GM21723 (cell line): ENCODE measurements around the gene NRSN1.

Experiments
- ATAC-seq: cut with Tn5 transposase; IDR thresholded peaks from one replicate; pipeline ENCODE4 v1.9.1; 2021; ENCODE audit warnings: mild to moderate bottlenecking, moderate library complexity; ENCODE audit not compliant: unreplicated experiment

NRSN1 gene

GRCh38 chr6:24125980-24126379 is at the start of gene NRSN1:
Gene NRSN1 (plus strand): TSS chr6:24126215. CDS start chr6:24134328, 8,113 bp downstream.
- no peak for ATAC-seq

DNA sequence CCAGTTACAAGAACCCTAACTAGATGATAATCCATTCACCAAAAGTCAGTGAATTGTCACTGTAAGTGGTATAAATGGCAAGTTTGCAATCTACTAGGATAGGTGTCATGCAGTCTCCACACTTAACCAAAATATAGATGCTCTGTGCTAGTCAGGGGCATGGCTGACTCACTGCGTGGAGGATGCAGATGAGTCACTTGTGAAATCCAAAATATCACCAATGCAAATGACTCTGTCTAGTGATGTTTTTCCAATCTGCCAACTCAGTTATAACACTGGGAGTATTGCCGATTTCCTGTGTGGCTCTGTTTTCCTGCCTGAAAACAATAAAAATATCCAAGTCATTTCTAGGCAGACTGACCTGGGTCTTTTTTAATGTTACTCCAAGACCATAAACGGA is 47.8 kb upstream of the NRSN1 start:
- ATAC-seq: no peak

GRCh38 chr6:24079076-24079475 is 46.9 kb upstream of the NRSN1 start:
- ATAC-seq: no peak

GRCh38 chr6:24080711-24081110 is 45.3 kb upstream of the NRSN1 start:
- ATAC-seq: no peak

DNA sequence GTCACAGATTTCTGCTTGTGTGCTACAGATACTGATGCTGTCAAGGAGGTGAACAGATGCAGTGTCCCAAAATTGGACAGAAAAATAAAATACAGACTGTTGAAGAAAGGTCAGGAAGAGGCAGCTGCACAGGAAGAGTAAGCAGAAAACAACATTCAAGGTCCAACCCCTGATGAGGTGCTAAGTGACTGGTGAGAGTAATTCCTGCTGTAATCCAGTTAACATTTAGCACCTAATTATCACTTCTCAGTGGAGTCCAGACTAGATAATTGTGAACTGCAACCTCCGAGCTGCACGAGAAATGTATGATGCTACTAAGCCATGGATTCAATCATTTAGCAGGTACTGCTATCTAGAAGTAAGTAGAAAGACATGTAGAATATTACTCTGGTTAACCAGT is 36.3 kb upstream of the NRSN1 start:
- no peak for ATAC-seq

DNA sequence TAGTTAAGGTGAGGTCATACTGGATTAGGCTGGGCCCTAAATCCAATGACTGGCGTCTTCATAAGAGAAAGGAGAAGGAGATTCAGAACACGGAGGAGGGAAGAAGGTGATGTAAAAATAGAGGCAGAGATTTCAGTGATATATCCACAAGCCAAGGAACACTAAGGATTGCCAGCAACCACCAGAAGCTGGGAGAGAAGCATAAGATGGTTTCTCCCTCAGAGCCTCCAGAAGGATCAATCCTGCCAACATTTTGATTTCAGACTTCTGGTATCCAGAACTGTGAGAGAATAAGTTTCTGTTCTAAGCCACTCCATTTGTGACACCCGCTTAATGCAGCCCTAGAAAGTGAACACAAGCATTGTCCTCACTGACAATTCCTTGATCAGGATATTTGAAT is 33.6 kb upstream of the NRSN1 start:
- ATAC-seq: no peak

DNA sequence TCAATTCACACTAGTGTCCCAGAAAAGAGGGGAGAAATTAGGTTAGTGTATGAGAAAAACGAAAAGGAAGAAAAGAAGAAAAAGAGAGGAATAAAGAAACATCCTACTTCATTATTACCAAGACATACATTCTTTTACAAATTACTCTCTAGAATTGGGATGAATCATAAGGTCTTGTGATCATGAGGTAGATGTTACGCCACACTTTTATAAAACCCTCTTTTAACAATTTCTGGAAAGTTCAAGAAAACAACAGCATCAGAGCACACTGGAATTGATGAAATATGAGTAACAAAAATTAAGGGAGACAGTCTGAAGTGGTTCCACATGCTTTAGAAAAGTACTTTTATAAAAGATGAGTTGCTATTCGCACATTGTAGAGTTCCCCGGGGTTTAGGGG is 32.6 kb upstream of the NRSN1 start:
- no peak for ATAC-seq

GRCh38 chr6:24099181-24099580 is 26.8 kb upstream of the NRSN1 start:
- no peak for ATAC-seq

DNA sequence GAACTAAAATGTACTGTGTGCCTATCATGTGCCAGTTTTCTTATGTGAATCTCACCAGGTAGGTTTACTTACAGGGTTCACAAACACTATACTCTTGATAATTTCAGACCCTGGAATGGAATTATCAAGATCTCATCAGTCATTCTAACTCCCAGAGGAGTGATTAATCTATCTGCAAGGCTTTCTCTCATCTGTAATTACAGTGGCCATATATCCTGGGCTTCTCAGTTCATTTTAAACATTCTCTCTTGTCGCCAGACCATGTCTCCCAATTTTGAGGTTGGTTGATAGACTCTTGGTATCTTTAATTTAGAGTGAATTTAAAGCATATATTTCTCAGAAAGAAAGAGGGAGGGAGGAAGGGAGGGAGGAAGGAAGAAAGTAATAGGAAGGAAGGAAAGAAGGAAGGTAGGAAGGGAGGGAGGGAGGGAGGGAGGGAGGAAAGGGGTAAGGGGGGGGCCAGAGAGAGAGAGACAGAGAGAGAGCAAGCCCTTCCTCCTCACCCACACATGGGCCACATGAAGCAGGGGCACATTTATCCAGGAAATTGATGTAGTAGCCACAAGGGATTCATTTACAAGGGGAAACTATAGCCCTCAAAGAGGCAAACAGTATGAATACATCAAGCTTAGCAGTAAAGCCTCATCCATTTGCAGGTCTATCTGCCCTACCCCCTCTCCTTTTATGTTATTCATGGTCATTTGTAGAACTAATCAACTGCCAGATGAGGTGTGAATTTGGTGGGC is 25.8 kb upstream of the NRSN1 start:
- no peak for ATAC-seq

- ATAC-seq: no peak
Observed at GRCh38 chr6:24100770-24101155, 25.3 kb upstream of the NRSN1 start.

DNA sequence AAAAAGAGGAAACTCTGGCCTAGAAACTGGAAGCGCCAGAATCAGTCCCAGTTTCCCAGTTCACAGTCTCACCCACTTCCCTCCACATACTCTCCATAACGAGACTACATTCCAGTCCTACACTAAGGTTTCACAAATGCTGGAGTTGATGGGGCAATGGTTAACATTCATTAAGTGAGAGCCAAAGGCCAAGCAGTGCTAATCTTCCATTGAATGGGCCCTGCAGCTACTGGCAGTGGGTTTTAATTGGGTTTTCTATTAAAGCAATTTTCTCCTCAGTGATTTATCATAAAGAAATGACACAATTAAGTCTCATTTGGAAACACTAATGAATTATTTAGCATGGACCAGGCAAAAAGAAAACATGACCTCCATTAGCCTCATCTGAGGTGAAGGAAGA is 20.8 kb upstream of the NRSN1 start:
- ATAC-seq: no peak

- ATAC-seq: no peak
Observed at GRCh38 chr6:24106291-24106690, 19.7 kb upstream of the NRSN1 start.

DNA sequence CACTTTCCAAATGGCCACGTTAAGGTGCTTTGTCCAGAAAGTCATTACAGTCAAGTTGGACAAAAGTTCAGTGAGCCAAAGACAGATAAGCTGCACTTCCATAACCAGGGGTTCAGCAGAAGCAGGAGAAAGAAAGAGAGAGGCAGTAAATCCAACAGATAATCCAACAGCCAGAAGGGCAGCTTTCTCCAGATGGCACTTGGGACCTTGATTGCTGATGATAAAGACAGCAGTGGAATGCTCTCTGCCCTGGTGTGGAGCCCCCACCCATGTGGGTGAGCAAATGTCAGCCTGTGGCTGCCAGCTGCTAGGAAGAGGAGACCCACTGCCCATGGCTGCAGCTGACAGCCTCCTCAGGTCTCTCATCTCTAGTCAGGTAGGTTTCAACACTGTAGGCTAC is 18.7 kb upstream of the NRSN1 start:
- ATAC-seq: no peak

DNA sequence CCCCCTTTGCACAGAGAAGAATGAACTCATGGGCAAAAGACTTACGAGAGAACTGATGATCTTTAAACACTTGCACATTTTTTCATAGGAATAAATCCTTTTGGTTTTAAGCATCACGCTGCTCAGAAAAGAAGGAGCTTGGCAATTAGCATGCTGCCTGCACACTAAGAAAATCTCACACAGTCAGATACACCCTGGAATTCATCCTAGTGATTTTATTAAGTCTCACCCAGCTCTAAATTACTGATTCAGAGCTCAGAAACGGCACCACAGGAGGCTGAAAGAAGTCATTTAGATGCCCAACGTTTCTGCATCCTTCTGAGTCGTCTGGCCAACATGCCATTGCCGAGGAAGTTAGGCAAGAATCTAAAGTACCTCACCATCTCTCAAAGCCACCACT is 18.0 kb upstream of the NRSN1 start:
- no peak for ATAC-seq

DNA sequence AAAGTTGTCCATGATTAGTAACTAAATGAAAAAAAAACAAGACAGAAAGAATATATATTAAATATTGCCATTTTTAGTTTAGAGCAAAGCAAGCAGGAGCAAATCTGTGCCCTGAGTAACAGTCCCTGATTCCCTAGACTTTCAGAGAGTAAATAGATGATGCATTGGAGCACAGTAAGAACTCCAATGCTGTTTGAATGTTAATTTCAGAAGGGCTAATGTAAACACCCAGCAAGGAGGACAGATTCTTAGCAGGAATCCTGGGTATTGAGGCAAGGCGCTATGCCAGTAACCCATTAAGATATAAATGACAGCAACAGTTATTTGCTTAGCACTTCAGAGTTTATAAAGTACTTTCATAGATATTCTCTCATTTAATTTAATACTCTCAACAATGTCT is 15.6 kb upstream of the NRSN1 start:
- ATAC-seq: no peak

- ATAC-seq: no peak
Observed at GRCh38 chr6:24113891-24114290, 12.1 kb upstream of the NRSN1 start.

- no peak for ATAC-seq
Observed at GRCh38 chr6:24117021-24117420, 9.0 kb upstream of the NRSN1 start.

- no peak for ATAC-seq
Observed at GRCh38 chr6:24122139-24122538, 3.9 kb upstream of the NRSN1 start.

GRCh38 chr6:24126586-24127192 is 674 bp downstream of the NRSN1 start:
- ATAC-seq: no peak

DNA sequence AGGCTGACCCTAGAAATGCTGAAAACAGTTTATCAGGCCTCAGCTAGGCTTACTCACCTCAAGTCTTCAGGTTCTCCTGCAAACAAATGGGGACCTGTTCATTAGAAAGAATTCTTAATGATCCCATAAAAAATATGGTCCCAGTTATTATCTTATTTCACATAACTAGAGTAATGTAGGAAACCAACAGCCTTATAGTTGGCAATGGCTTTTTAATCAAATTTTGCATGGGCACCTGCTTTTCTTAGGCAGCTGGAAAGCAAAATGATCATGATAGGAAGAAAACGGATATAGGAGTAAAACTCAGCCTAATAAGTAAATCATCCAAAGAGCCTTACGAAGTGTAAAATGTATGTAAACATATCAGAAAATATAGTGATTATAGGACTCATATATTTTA is 1.3 kb downstream of the NRSN1 start:
- ATAC-seq: no peak

DNA sequence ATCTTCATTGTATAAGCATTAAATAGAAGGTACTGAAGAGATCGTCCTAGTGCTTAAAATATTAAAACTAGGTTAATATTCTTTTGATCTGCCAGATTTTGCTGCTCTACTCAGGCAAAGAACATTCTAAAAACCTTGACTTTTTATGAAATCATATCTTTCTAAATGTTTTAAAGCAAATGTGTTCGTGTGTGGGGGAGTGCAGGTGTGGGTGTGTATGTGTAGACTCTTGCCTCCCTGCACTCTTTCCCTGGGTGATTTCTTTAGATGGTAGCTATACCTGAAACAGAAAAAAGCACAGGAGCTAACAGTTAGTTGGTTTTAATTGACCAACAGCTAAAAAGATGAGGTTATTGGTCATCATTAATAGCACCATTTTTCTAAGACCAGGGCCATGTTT is 5.7 kb downstream of the NRSN1 start:
- ATAC-seq: no peak

DNA sequence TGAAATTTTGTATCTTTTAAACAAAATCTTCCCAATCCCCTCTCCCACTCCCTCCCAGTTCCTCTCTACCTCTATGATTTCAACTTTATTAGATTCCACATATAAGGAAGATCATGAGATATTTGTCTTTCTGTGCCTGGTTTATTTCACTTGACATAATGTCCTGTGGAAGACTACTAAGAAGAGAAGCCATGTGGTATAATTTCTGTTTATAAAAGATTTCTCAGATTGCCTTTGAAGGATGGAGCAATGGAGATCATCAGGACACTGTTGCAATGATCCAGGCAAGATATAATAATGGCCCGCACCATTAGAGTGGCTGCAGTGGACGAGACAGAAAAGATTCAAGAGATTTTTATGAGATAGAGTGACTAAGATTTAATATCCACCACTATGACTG is 13.1 kb downstream of the NRSN1 start:
- ATAC-seq: no peak

DNA sequence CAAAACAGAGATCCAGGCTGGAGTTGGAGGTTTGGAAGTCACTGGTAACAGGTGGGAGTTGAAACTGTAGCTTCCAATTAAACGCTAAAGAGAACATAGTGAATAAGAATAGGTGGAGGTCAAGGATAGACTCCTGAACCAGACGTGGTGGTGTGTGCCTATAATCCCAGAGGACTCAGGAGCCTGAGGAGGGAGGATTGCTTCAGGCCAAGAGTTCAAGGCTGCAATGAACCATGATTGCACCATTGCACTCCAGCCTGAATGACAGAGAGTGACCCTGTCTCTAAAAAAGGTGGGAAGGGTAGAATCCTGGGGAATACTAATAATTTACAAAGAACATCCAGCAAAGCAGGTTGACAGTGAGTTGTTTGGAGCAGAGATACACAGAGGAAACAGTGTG is 13.6 kb downstream of the NRSN1 start:
- no peak for ATAC-seq
